KOPT-K1 (cell line): Measurements from ENCODE around the gene CDHR2.

Source experiments
- H3K27ac ChIP-seq: fragments of 200-600 bp; sonication (generic); 2 replicates; pipeline ENCODE4 v1.5.1; 2016; ENCODE audit warnings: antibody characterized with exemption, mild to moderate bottlenecking, low read depth, low read length; ENCODE audit not compliant: poor library complexity, severe bottlenecking
- H3K36me3 ChIP-seq: fragments of 200-600 bp; sonication (generic); 2 replicates; pipeline ENCODE4 v1.5.1; 2017; ENCODE audit warnings: antibody characterized with exemption, mild to moderate bottlenecking, low read length, moderate library complexity; ENCODE audit not compliant: insufficient read depth
- H3K9me3 ChIP-seq: fragments of 200-600 bp; sonication (generic); 2 replicates; pipeline ENCODE4 v1.5.1; 2017; ENCODE audit warnings: antibody characterized with exemption, low read length, mild to moderate bottlenecking; ENCODE audit not compliant: insufficient read depth, poor library complexity, severe bottlenecking

The CDHR2 gene

DNA sequence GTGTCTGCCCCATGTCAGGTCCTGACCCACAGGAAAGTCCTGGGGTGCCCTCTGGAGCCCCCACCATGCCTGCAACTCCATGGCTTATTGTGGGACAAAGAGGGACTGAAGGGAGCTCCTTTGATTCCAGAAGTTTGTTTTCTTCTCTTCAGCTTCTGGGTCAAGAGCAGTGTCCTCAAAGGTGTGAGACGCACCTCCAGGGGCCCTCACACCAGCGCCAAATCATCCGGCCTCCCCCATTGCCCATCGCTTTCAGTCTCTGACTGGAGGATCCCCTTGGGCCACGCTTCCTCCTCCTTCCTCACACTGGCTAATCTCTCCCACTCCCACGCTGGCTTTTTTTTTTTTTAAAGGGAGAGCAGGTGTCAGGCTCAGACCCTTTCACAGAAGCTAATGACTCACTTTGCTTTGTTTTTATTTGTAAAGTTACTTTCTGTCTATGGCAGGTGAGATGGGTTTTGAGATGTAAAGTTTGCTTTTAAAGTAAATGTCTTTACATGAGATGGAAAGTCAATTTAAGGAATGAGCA is 16.7 kb downstream of the CDHR2 start:
- no peaks in the 10 kb centered on the region for H3K9me3 ChIP-seq
- no peaks in the 10 kb centered on the region for H3K36me3 ChIP-seq
- no peak overlapping the region for H3K27ac ChIP-seq

DNA sequence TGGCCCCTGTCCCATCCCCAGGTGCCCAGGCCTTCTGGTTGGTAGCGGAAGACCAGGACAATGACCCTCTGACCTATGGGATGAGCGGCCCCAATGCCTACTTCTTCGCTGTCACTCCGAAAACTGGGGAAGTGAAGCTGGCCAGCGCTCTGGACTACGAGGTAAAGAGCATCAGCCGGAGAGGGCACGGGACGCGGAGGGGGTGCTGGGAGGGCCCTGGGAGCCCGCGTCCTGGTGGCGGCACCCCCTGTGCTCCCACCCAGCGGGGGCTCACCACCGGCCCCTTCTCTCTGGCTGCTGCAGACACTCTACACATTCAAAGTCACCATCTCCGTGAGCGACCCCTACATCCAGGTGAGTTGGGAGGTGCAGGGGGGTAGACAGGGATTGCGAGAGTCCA is 19.5 kb downstream of the CDHR2 start:
- no peaks in the 10 kb centered on the region for H3K9me3 ChIP-seq
- no peaks in the 10 kb centered on the region for H3K36me3 ChIP-seq
- no peak overlapping the region for H3K27ac ChIP-seq

GRCh38 chr5:176570044-176570443 is 20.9 kb downstream of the CDHR2 start:
- Histone ChIP-seq H3K9me3 (no peaks in the 10 kb centered on the region), H3K36me3 (no peaks in the 10 kb centered on the region), H3K27ac (no peak overlapping the region)

GRCh38 chr5:176573564-176574296 is 24.6 kb downstream of the CDHR2 start:
- Histone ChIP-seq H3K9me3 (no peaks in the 10 kb centered on the region), H3K36me3 (no peaks in the 10 kb centered on the region), H3K27ac (no peak overlapping the region)

DNA sequence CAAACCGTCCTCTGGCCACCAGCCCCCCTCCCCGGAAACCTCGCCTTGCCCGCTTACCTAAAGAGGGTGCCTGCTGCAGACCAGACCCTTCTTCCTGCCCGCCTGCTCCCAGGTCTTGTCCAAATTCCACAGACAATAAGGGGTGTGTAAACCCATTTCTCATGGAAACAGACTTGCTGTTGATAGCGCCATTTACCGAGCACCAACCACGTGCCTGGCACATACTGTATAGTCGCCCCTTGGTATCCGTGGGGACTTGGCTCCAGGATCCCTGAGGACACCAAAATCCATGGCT is 25.1 kb downstream of the CDHR2 start:
- Histone ChIP-seq H3K27ac (no peak overlapping the region), H3K9me3 (no peaks in the 10 kb centered on the region)

GRCh38 chr5:176575066-176575465 is 25.9 kb downstream of the CDHR2 start:
- Histone ChIP-seq H3K9me3 (no peaks in the 10 kb centered on the region), H3K36me3 (no peaks in the 10 kb centered on the region), H3K27ac (no peak overlapping the region)

More for the DNA sequence above, 25.1 kb downstream of the CDHR2 start:
- no peaks in the 10 kb centered on the region for H3K36me3 ChIP-seq

DNA sequence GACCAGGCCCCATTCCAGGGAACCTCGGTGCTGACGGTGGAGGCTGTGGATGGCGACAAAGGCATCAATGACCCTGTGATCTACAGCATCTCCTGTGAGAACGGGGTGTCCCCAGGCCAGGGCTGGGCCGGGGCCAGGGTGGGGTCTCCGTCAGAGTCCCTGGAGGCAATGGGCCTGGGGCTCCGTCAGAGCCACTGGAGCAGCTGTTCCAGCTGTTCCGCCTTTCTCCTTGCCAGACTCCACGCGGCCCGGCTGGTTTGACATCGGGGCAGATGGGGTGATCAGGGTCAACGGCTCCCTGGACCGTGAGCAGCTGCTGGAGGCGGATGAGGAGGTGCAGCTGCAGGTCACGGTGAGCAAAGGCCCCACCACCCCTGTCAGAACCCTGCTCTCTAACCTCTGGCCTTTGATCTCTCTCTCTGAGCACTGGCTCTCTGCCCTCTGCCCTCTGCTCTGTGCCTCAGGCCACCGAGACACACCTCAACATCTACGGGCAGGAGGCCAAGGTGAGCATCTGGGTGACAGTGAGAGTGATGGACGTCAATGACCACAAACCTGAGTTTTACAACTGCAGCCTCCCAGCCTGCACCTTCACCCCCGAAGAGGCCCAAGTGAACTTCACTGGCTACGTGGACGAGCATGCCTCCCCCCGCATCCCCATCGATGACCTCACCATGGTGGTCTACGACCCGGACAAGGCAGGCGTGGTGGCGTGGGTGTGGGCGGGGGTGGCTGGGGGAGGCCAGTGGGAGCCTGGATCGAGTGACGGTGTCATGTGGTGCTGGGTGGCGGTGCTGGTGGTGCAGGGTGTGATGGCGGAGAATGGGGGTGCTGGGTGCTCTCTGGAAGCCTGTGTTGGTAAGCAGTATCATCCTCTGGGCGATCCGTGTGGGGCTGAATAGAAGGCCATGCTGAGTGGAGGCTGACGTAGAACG is 26.6 kb downstream of the CDHR2 start:
- H3K9me3 ChIP-seq: no peaks in the 10 kb centered on the region
- H3K27ac ChIP-seq: no peak overlapping the region
- H3K36me3 ChIP-seq: no peaks in the 10 kb centered on the region

GRCh38 chr5:176577312-176578176 is 28.4 kb downstream of the CDHR2 start:
- no peaks in the 10 kb centered on the region for H3K36me3 ChIP-seq
- H3K9me3 ChIP-seq: no peaks in the 10 kb centered on the region
- no peak overlapping the region for H3K27ac ChIP-seq

DNA sequence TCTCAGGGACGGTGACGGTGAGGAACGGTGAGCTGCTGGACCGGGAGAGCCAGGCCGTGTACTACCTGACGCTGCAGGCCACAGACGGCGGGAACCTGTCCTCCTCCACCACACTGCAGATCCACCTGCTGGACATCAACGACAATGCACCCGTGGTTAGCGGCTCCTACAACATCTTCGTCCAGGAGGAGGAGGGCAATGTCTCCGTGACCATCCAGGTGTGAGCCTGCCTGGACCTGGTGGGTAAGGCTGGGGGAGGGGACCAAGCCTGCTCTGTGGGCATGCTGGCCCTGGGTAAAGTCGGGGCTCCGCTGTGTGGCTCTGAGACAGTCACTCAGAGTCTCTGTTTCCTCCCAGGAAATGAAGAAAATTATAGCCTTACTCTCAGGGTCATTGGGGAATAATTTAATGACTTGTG is 29.3 kb downstream of the CDHR2 start:
- Histone ChIP-seq H3K9me3 (no peaks in the 10 kb centered on the region), H3K36me3 (no peaks in the 10 kb centered on the region), H3K27ac (no peak overlapping the region)

DNA sequence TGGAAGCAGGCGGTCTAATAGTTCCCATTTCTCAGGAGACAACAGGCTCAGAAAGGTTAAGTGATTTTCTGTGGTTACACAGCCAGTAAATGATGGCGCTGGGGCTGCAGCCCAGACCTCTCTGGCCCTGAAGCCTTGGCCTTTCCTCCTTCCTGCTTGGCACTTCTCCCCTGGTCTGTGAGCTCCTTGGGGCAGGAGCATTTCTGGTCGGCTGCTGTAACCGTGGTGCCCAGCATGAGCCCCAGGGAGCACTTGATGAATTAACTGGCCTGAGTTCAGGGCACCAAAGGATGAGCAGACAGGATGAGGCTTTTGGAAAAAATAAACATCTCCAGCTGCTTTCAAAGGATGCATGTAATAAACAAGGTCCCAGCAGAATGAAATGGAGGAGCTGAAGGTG is 30.2 kb downstream of the CDHR2 start:
- H3K36me3 ChIP-seq: no peaks in the 10 kb centered on the region
- H3K27ac ChIP-seq: no peak overlapping the region
- peaks cover 5% of the 10 kb centered on the region for H3K9me3 ChIP-seq

DNA sequence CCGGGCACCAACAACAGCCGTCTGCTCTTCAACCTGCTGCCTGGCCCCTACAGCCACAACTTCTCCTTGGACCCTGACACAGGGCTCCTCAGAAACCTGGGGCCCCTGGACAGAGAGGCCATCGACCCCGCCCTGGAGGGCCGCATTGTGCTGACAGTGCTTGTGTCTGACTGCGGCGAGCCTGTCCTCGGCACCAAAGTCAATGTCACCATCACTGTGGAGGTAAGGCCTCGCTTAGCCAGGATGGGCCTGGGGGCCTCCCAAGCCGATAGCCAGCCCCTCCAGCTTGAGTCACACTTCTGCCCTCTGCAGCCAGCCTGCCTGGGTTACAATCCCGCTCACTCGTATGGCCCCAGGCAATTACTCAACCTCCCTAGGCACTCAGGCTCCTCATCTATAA is 32.2 kb downstream of the CDHR2 start:
- Histone ChIP-seq H3K27ac (no peak overlapping the region), H3K9me3 (peaks cover 22% of the 10 kb centered on the region), H3K36me3 (no peaks in the 10 kb centered on the region)

GRCh38 chr5:176583076-176583475 is 33.9 kb downstream of the CDHR2 start:
- Histone ChIP-seq H3K27ac (no peak overlapping the region), H3K36me3 (no peaks in the 10 kb centered on the region), H3K9me3 (peaks cover 22% of the 10 kb centered on the region)

GRCh38 chr5:176587398-176587797 is 38.3 kb downstream of the CDHR2 start:
- H3K27ac ChIP-seq: no peak overlapping the region
- no peaks in the 10 kb centered on the region for H3K36me3 ChIP-seq
- H3K9me3 ChIP-seq: peaks cover 40% of the 10 kb centered on the region

DNA sequence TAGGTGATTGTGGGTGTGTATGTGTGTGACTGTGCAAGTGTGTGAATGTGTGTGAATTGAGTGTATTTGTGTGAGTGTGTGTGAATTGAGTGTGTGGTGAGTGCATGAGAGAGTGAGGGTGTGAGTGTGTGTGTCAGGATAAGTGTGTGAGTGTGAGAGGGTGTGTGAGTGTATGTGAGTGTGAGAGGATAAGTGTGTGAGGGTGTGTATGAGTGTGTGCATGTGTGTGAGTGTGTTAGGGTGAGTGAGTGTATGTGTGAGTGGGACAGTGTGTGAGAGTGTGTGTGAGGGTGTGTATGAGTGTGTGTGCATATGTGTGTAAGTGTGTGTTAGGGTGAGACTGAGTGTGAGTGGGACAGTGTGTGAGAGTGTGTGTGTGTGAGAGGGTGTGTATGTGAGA is 39.2 kb downstream of the CDHR2 start:
- peaks cover 40% of the 10 kb centered on the region for H3K9me3 ChIP-seq
- no peaks in the 10 kb centered on the region for H3K36me3 ChIP-seq
- H3K27ac ChIP-seq: no peak overlapping the region
